Activated T-cell treated with anti-CD3 and anti-CD28 coated beads for 4 hours (primary cell): ENCODE data around the gene TRIM24.
"Not testable (repeated sequence)": the region's sequence is repeated elsewhere in the genome, so short reads cannot be mapped to it uniquely, and the experiment has no call there.

Source experiments
- DNase-seq: peaks from one replicate; pipeline ENCODE4 v3.0.0-alpha.2; 2020

Gene TRIM24

GRCh38 chr7:138460649-138461607 lies 869 bp downstream of the TRIM24 start:
- peak; percentile 24 for DNase-seq

GRCh38 chr7:138463291-138463618 lies 3.2 kb downstream of the TRIM24 start:
- DNase-seq, result not testable (repeated sequence)

- DNase-seq, result no peak
Observed at GRCh38 chr7:138465046-138465445, 5.0 kb downstream of the TRIM24 start.

- not testable (repeated sequence) for DNase-seq
Observed at GRCh38 chr7:138466069-138466756, 6.2 kb downstream of the TRIM24 start.

GRCh38 chr7:138468244-138469123 lies 8.4 kb downstream of the TRIM24 start:
- no peak for DNase-seq

- no peak for DNase-seq
Observed at GRCh38 chr7:138470391-138471157, 10.5 kb downstream of the TRIM24 start.

- DNase-seq, result no peak
Observed at GRCh38 chr7:138472292-138473079, 12.4 kb downstream of the TRIM24 start.

GRCh38 chr7:138475377-138475776 lies 15.3 kb downstream of the TRIM24 start:
- no peak for DNase-seq

- DNase-seq, result no peak
Observed at GRCh38 chr7:138477081-138477578, 17.1 kb downstream of the TRIM24 start.

- no peak for DNase-seq
Observed at GRCh38 chr7:138477581-138477980, 17.5 kb downstream of the TRIM24 start.

GRCh38 chr7:138478499-138478908 lies 18.4 kb downstream of the TRIM24 start:
- DNase-seq, result no peak

GRCh38 chr7:138480527-138480926 lies 20.5 kb downstream of the TRIM24 start:
- no peak for DNase-seq

GRCh38 chr7:138481447-138482380 lies 21.7 kb downstream of the TRIM24 start:
- no peak for DNase-seq

GRCh38 chr7:138483531-138483930 lies 23.5 kb downstream of the TRIM24 start:
- no peak for DNase-seq

- not testable (repeated sequence) for DNase-seq
Observed at GRCh38 chr7:138485508-138485907, 25.4 kb downstream of the TRIM24 start.

GRCh38 chr7:138489139-138489538 lies 29.1 kb downstream of the TRIM24 start:
- DNase-seq, result not testable (repeated sequence)

GRCh38 chr7:138491612-138492386 lies 31.7 kb downstream of the TRIM24 start:
- no peak for DNase-seq

- DNase-seq, result no peak
Observed at GRCh38 chr7:138492423-138492822, 32.4 kb downstream of the TRIM24 start.

- no peak for DNase-seq
Observed at GRCh38 chr7:138493535-138493934, 33.5 kb downstream of the TRIM24 start.
